Activated T-helper 2 cell treated with anti-CD3 and anti-CD28 coated beads, Interferon-gamma antibody, Interleukin-2, Interleukin-4, amounts not matched to agents 10 μg/mL and 5 μg/mL and 100 μg/mL, durations not matched to agents 14 hours and 24 hours and 36 hours (primary cell): ENCODE measurements around the gene KAZN. TPM values are rescaled to one million over a fixed set of nuclear protein-coding genes. Genes with fewer than 3 reads are reported as not detected.
"Not testable (repeated sequence)": the region's sequence is repeated elsewhere in the genome, so short reads cannot be mapped to it uniquely, and the experiment has no call there.

ENCODE experiments used
- DNase-seq: peaks from one replicate; pipeline ENCODE4 v3.0.0; 2021; ENCODE audit warnings: low spot score
- H3K27ac Mint-ChIP-seq: one replicate; pipeline ENCODE4 v1.8.0; 2021; ENCODE audit warnings: mixed read lengths
- H3K27me3 Mint-ChIP-seq: one replicate; pipeline ENCODE4 v1.8.0; 2021; ENCODE audit warnings: low read depth, mixed read lengths
- H3K36me3 Mint-ChIP-seq: one replicate; pipeline ENCODE4 v1.8.0; 2021; ENCODE audit warnings: low read depth, mixed read lengths
- H3K4me1 Mint-ChIP-seq: one replicate; pipeline ENCODE4 v1.8.0; 2021; ENCODE audit warnings: low read depth, mixed read lengths
- H3K4me3 Mint-ChIP-seq: one replicate; pipeline ENCODE4 v1.8.0; 2021; ENCODE audit warnings: low read depth, mild to moderate bottlenecking, moderate library complexity, mixed read lengths
- H3K9me3 Mint-ChIP-seq: one replicate; pipeline ENCODE4 v1.8.0; 2021; ENCODE audit warnings: mixed read lengths
- intact Hi-C: fragments of 100-400 bp; cut with micrococcal nuclease; formaldehyde crosslinking; loops from one replicate; pipeline ENCODE4 v1.15.1; 2023
- total RNA-seq: library from RNA; stranded (reverse); gene quantifications from 2 replicates; pipeline ENCODE4 v1.2.3, GENCODE V29; 2022

Gene KAZN
- total RNA-seq, 1 donor from 2014 or later: 0.68 TPM

- DNase-seq: no peak
- H3K27me3 Mint-ChIP-seq: no peaks in the 10 kb centered on the region
- H3K4me1 Mint-ChIP-seq: no peaks in the 10 kb centered on the region
- H3K4me3 Mint-ChIP-seq: no peak overlapping the region
- H3K36me3 Mint-ChIP-seq: no peaks in the 10 kb centered on the region
- H3K9me3 Mint-ChIP-seq: no peaks in the 10 kb centered on the region
- intact Hi-C loops: no loop called here
- no peak overlapping the region for H3K27ac Mint-ChIP-seq
These were observed 355.7 kb downstream of the KAZN start for GRCh38 chr1:14954210-14954609.

DNA sequence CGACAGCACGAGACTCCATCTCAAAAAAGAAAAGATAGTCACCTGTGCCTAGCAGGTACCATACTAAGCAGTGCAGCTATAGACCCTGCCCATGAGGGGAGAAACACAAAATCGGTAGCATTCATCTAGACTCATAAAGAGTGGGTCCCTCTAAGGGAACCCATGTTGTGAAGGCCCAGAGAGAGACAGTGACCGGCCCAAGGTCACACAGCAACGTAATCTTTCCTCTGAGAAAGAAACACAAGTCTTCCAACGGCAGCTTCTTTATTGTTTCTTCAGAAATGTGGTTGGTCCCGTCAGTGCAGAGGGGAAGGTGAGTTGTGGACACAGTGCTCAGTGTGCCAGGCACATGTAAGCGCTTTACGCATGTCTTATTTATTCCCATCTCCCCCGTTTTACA lies 356.4 kb downstream of the KAZN start:
- Mint-ChIP-seq H3K9me3 (no peaks in the 10 kb centered on the region), H3K4me1 (no peaks in the 10 kb centered on the region), H3K4me3 (no peak overlapping the region), H3K36me3 (no peaks in the 10 kb centered on the region), H3K27me3 (no peaks in the 10 kb centered on the region), H3K27ac (no peak overlapping the region)
- intact Hi-C loops: no loop called here
- no peak for DNase-seq

GRCh38 chr1:14955402-14955801 lies 356.9 kb downstream of the KAZN start:
- no peaks in the 10 kb centered on the region for H3K36me3 Mint-ChIP-seq

GRCh38 chr1:14955976-14956375 lies 357.5 kb downstream of the KAZN start:
- Mint-ChIP-seq H3K4me3 (no peak overlapping the region), H3K9me3 (no peaks in the 10 kb centered on the region), H3K4me1 (no peaks in the 10 kb centered on the region), H3K27ac (no peak overlapping the region), H3K36me3 (no peaks in the 10 kb centered on the region), H3K27me3 (no peaks in the 10 kb centered on the region)
- no peak for DNase-seq
- intact Hi-C loops: no loop called here

More at GRCh38 chr1:14955402-14955801, 356.9 kb downstream of the KAZN start:
- H3K27me3 Mint-ChIP-seq: no peaks in the 10 kb centered on the region
- DNase-seq: no peak
- no peaks in the 10 kb centered on the region for H3K9me3 Mint-ChIP-seq
- H3K4me1 Mint-ChIP-seq: no peaks in the 10 kb centered on the region
- intact Hi-C loops: no loop called here
- no peak overlapping the region for H3K4me3 Mint-ChIP-seq
- H3K27ac Mint-ChIP-seq: no peak overlapping the region

DNA sequence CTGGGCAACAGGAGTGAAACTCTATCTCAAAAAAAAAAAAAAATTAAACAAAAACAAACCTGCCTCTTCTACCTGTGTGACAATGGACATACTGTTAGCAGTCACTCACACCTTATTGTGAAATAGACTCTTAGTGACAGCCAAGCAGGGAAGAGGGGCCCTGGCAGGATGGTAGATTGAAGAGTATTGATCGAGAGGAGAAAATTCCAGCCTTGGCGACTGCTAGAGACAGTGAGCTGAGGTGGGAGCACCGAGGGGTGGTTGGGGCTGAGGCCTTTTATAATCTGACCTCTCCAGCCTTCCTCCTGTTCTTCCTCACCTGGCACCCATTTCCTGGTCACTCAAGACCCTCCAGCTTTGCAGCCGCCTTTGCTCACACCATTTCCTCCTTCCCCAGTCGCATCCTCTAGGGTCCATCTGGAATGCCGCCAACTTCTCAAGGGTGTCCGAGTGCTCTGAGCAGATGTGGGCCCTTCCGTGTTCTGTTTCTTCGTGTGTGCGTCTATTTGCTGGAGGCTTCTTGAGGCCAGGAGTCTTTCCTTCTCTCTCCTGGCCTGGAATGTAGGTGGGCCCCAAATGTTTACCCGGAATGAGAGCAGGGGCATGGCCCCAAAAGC lies 358.2 kb downstream of the KAZN start:
- Mint-ChIP-seq H3K4me1 (no peaks in the 10 kb centered on the region), H3K27ac (no peak overlapping the region), H3K9me3 (no peaks in the 10 kb centered on the region), H3K4me3 (no peak overlapping the region), H3K27me3 (no peaks in the 10 kb centered on the region), H3K36me3 (no peaks in the 10 kb centered on the region)
- intact Hi-C loops: no loop called here
- no peak for DNase-seq

GRCh38 chr1:14957375-14958098 lies 359.1 kb downstream of the KAZN start:
- intact Hi-C loops: no loop called here

DNA sequence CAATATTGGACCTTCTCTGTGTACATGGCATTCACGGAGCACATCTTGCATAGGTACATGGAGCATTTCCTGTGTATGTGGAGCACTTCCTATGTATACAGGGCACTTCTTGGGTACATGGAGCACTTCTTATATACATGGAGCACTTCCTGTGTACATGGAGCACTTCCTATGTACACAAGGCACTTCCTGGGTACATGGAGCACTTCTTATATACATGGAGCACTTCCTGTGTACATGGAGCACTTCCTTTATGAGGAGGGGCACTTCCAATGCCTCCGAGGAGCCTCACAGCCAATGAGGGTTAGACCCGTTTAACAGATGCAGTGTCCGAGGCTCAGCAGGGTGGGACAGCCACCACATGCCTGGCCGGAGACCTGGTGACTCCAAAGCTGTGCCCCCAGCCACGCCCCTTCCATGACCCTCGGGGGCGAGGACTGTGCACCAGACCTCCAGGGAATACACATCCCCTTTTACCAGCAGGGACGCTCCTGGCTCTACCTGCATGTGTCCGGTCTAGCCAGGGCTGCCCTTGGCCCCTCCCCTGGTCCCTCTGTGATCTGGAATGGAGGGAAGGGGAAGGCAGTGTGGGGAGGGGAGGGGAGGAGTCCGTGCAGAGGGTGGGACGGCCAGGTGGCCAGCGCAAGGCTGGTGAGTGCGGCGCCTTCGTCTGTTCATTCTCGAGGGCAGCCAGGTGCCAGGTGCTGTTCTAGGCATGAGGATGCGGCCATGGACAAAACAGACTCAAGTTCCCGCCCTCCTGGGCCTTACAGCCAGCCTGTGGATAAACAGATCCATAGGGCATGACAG lies 360.0 kb downstream of the KAZN start:
- H3K9me3 Mint-ChIP-seq: no peaks in the 10 kb centered on the region
- intact Hi-C loops: no loop called here
- no peak overlapping the region for H3K27ac Mint-ChIP-seq
- H3K27me3 Mint-ChIP-seq: no peaks in the 10 kb centered on the region
- no peak for DNase-seq
- H3K36me3 Mint-ChIP-seq: no peaks in the 10 kb centered on the region
- H3K4me1 Mint-ChIP-seq: no peaks in the 10 kb centered on the region
- H3K4me3 Mint-ChIP-seq: no peak overlapping the region

More at GRCh38 chr1:14957375-14958098, 359.1 kb downstream of the KAZN start:
- no peak for DNase-seq
- H3K36me3 Mint-ChIP-seq: no peaks in the 10 kb centered on the region
- H3K27ac Mint-ChIP-seq: no peak overlapping the region
- no peaks in the 10 kb centered on the region for H3K9me3 Mint-ChIP-seq
- no peaks in the 10 kb centered on the region for H3K27me3 Mint-ChIP-seq
- H3K4me1 Mint-ChIP-seq: no peaks in the 10 kb centered on the region
- H3K4me3 Mint-ChIP-seq: no peak overlapping the region

DNA sequence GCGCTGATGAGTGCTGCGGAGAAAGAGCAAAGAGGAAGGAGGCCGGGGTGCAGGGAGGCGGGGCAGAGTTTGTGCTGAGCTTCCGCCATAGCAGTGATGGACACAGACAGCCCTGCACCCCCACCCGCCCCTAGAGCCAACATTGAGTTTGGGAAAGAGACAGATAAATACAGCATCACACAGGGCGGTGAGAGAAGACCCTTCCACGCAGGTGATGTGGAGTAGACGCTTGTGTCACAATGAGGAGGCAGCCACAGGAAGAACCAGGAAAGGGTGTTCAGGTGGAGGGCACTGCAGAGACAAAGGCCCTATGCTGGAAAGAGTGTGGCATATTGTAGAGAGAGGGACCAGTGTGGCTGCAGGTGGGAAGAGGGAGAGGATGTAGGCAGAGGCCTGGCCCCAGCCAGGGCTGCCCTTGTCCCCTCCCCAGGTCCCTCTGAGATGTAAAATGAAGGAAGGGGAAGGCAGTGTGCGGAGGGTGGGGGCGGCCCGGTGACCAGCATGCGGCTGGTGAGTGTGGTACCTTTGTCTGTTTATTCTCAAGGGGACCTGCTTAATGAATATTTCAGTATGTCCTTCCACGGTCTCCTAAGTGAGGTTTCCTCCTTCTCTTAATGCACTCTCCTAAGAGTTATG lies 360.7 kb downstream of the KAZN start:
- DNase-seq: no peak
- no peak overlapping the region for H3K4me3 Mint-ChIP-seq
- intact Hi-C loops: no loop called here
- no peak overlapping the region for H3K27ac Mint-ChIP-seq
- no peaks in the 10 kb centered on the region for H3K9me3 Mint-ChIP-seq
- no peaks in the 10 kb centered on the region for H3K4me1 Mint-ChIP-seq
- H3K27me3 Mint-ChIP-seq: no peaks in the 10 kb centered on the region
- H3K36me3 Mint-ChIP-seq: no peaks in the 10 kb centered on the region

GRCh38 chr1:14961661-14962267 lies 363.3 kb downstream of the KAZN start:
- Mint-ChIP-seq H3K4me3 (no peak overlapping the region), H3K9me3 (no peaks in the 10 kb centered on the region), H3K27me3 (no peaks in the 10 kb centered on the region), H3K36me3 (no peaks in the 10 kb centered on the region), H3K27ac (no peak overlapping the region), H3K4me1 (peaks cover 3% of the 10 kb centered on the region)
- intact Hi-C loops: no loop called here
- DNase-seq: no peak

GRCh38 chr1:14962407-14962806 lies 363.9 kb downstream of the KAZN start:
- Mint-ChIP-seq H3K4me3 (no peak overlapping the region), H3K27ac (no peak overlapping the region), H3K9me3 (no peaks in the 10 kb centered on the region), H3K27me3 (no peaks in the 10 kb centered on the region), H3K4me1 (peaks cover 3% of the 10 kb centered on the region), H3K36me3 (no peaks in the 10 kb centered on the region)
- DNase-seq: no peak
- intact Hi-C loops: no loop called here

DNA sequence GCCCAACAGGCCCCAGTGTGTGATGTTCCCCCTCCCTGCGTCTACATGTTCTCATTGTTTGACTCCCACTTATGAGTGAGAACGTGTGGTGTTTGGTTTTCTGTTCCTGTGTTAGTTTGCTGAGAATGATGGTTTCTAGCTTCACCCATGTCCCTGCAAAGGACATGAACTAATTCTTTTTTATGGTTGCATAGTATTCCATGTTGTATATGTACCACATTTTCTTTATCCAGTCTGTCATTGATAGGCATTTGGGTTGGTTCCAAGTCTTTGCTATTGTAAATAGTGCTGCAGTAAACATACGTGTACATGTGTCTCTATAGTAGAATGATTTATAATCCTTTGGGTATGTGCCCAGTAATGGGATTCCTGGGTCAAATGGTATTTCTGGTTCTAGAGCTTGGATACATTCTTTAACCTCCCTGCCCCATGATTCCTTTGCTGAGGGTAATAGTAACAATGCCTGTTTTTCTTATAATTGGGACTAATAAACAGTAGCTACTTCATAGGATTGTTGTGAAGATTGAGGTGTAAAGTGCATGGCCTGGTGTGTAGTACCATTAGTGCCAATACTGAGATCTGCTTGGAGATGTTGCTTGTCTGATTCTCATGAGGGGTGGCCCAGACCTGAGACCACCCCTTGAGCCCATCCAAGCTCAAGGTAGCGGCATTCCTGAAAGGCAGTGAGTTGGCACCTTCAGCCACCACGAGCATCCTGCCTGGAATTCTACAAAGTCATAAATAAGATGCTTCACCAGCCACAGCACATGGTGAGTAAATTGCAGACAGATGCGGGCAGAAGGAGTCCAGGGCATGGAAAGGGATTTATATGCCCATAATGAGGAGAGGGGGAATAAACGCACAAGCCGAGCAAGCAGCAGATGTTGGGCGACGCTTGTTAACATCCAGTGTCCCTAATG lies 365.6 kb downstream of the KAZN start:
- H3K27me3 Mint-ChIP-seq, intact Hi-C loops, H3K4me1 Mint-ChIP-seq, H3K27ac Mint-ChIP-seq, DNase-seq, H3K36me3 Mint-ChIP-seq, H3K4me3 Mint-ChIP-seq, H3K9me3 Mint-ChIP-seq: not testable (repeated sequence)

DNA sequence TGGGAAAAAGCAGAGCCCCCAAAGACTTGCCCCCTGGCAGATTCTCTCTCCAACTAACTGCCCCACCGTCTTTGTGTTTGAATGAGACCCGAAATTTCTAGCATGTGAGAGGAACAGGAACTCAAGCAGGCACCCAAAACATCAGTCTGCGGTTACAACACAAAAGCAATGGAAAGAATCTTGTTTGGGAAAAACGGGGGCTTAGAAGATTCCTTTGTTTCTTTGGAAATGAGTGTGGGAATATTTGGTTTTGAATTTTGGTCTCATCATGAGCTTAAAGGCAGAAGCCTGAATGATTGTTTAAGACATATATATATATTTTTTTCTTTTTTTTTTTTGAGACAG lies 366.2 kb downstream of the KAZN start:
- intact Hi-C loops: no loop called here
- peaks cover 12% of the 10 kb centered on the region for H3K4me1 Mint-ChIP-seq
- H3K4me3 Mint-ChIP-seq: no peak overlapping the region
- DNase-seq: no peak
- no peaks in the 10 kb centered on the region for H3K36me3 Mint-ChIP-seq
- no peaks in the 10 kb centered on the region for H3K9me3 Mint-ChIP-seq
- H3K27ac Mint-ChIP-seq: no peak overlapping the region
- no peaks in the 10 kb centered on the region for H3K27me3 Mint-ChIP-seq
